ENCODE data around the gene NGFR. TPM values are rescaled to one million over a fixed set of nuclear protein-coding genes. Genes with fewer than 3 reads are reported as not detected.

Gene NGFR
- total and polyA plus RNA-seq, 7 experiments from 2014 or later, result 0.07 to 0.17 (median 0.16) TPM; not detected in 4

- no peaks in the 10 kb centered on the region for H3K36me3 ChIP-seq (ENCODE audit: control insufficient read depth in 2 of 3, insufficient read depth in 3 of 3, low read length in 3 of 3)
- H3K4me3 ChIP-seq (ENCODE audit: low read length), result no peak overlapping the region
- H3K4me1 ChIP-seq (ENCODE audit: control insufficient read depth in 2 of 2, insufficient read depth in 2 of 2, low read length in 2 of 2), result no peaks in the 10 kb centered on the region
- no peaks in the 10 kb centered on the region for H3K36me3 Mint-ChIP-seq
- H3K9me3 ChIP-seq (ENCODE audit: control insufficient read depth in 2 of 3, low read length in 3 of 3), result no peaks in the 10 kb centered on the region
- H3K4me3 Mint-ChIP-seq, result no peak overlapping the region
- peaks cover 0 to 5% (median 0%) of the 10 kb centered on the region in 5 donors for H3K27me3 Mint-ChIP-seq
- peaks cover 0 to 14% (median 6%) of the 10 kb centered on the region in 7 donors for H3K4me1 Mint-ChIP-seq
- H3K27ac Mint-ChIP-seq, result no peak overlapping the region
- ATAC-seq (no peak), DNase-seq (no peak)
- peaks cover 0 to 4% (median 0%) of the 10 kb centered on the region in 11 donors for H3K9me3 Mint-ChIP-seq
- intact Hi-C loops (cut with micrococcal nuclease), result no loop called here
- POLR2A ChIA-PET, result interaction anchor here (0.6 kb wide), 1 partner anchor 300 kb away, joined by 3 read pairs; no protein-coding TSS in a partner anchor
- H3K27ac ChIP-seq (ENCODE audit: low read depth, low read length), result no peak overlapping the region
- H3K27me3 ChIP-seq (ENCODE audit: control insufficient read depth in 2 of 2, insufficient read depth in 2 of 2, low read length in 2 of 2), result no peaks in the 10 kb centered on the region
- CTCF ChIA-PET, result interaction anchor here (0.5 kb wide), 1 partner anchor 88 kb away, joined by 3 read pairs; no protein-coding TSS in a partner anchor
Measured at GRCh38 chr17:49522357-49522890, 27.3 kb downstream of the NGFR start.

- Mint-ChIP-seq H3K36me3 (no peaks in the 10 kb centered on the region), H3K4me3 (no peak overlapping the region), H3K27ac (peak overlapping the region in 2 of 9 donors; percentile 11 to 46), H3K4me1 (peaks cover 0 to 14% (median 7%) of the 10 kb centered on the region in 7 donors), H3K27me3 (peaks cover 0 to 9% (median 0%) of the 10 kb centered on the region in 5 donors), H3K9me3 (peaks cover 0 to 4% (median 0%) of the 10 kb centered on the region in 11 donors)
- Histone ChIP-seq H3K4me1 (ENCODE audit: control insufficient read depth in 2 of 2, insufficient read depth in 2 of 2, low read length in 2 of 2) (no peaks in the 10 kb centered on the region), H3K36me3 (ENCODE audit: control insufficient read depth in 2 of 3, insufficient read depth in 3 of 3, low read length in 3 of 3) (no peaks in the 10 kb centered on the region), H3K4me3 (ENCODE audit: low read length) (no peak overlapping the region), H3K27ac (ENCODE audit: low read depth, low read length) (no peak overlapping the region), H3K27me3 (ENCODE audit: control insufficient read depth in 2 of 2, insufficient read depth in 2 of 2, low read length in 2 of 2) (no peaks in the 10 kb centered on the region), H3K9me3 (ENCODE audit: control insufficient read depth in 2 of 3, low read length in 3 of 3) (no peaks in the 10 kb centered on the region)
- POLR2A ChIA-PET, result no interaction called here
- intact Hi-C loops (cut with micrococcal nuclease), result no loop called here
- DNase-seq (no peak), ATAC-seq (no peak)
- CTCF ChIA-PET, result no interaction called here
Measured at GRCh38 chr17:49523196-49523595, 28.1 kb downstream of the NGFR start.

GRCh38 chr17:49523706-49524472 lies 28.8 kb downstream of the NGFR start:
- Mint-ChIP-seq H3K27ac (peak overlapping the region in 2 of 9 donors; percentile 11 to 46), H3K27me3 (peaks cover 0 to 12% (median 0%) of the 10 kb centered on the region in 5 donors), H3K36me3 (no peaks in the 10 kb centered on the region), H3K4me3 (no peak overlapping the region), H3K9me3 (peaks cover 0 to 2% (median 0%) of the 10 kb centered on the region in 11 donors), H3K4me1 (peaks cover 0 to 14% (median 7%) of the 10 kb centered on the region in 7 donors)
- ATAC-seq, result peak; percentile 31
- H3K27ac ChIP-seq (ENCODE audit: low read depth, low read length), result no peak overlapping the region
- intact Hi-C loops (cut with micrococcal nuclease), result no loop called here
- DNase-seq, result peak in 7 of 9 donors; percentile 17 to 70 (median 40)
- no peaks in the 10 kb centered on the region for H3K9me3 ChIP-seq (ENCODE audit: control insufficient read depth in 2 of 3, low read length in 3 of 3)
- no peaks in the 10 kb centered on the region for H3K27me3 ChIP-seq (ENCODE audit: control insufficient read depth in 2 of 2, insufficient read depth in 2 of 2, low read length in 2 of 2)
- ChIA-PET CTCF (no interaction called here), POLR2A (no interaction called here)
- no peak overlapping the region for H3K4me3 ChIP-seq (ENCODE audit: low read length)
- H3K36me3 ChIP-seq (ENCODE audit: control insufficient read depth in 2 of 3, insufficient read depth in 3 of 3, low read length in 3 of 3), result no peaks in the 10 kb centered on the region
- H3K4me1 ChIP-seq (ENCODE audit: control insufficient read depth in 2 of 2, insufficient read depth in 2 of 2, low read length in 2 of 2), result no peaks in the 10 kb centered on the region

- Histone ChIP-seq H3K27ac (ENCODE audit: low read depth, low read length) (no peak overlapping the region), H3K9me3 (ENCODE audit: control insufficient read depth in 2 of 3, low read length in 3 of 3) (no peaks in the 10 kb centered on the region), H3K27me3 (ENCODE audit: control insufficient read depth in 2 of 2, insufficient read depth in 2 of 2, low read length in 2 of 2) (no peaks in the 10 kb centered on the region), H3K4me1 (ENCODE audit: control insufficient read depth in 2 of 2, insufficient read depth in 2 of 2, low read length in 2 of 2) (no peaks in the 10 kb centered on the region), H3K36me3 (ENCODE audit: control insufficient read depth in 2 of 3, insufficient read depth in 3 of 3, low read length in 3 of 3) (no peaks in the 10 kb centered on the region), H3K4me3 (ENCODE audit: low read length) (no peak overlapping the region)
- ATAC-seq (no peak), DNase-seq (no peak)
- Mint-ChIP-seq H3K27me3 (peaks cover 0 to 16% (median 0%) of the 10 kb centered on the region in 5 donors), H3K36me3 (no peaks in the 10 kb centered on the region), H3K4me1 (peaks cover 0 to 14% (median 7%) of the 10 kb centered on the region in 7 donors), H3K27ac (peak overlapping the region in 1 of 9 donors; percentile 19), H3K9me3 (peaks cover 0 to 2% (median 0%) of the 10 kb centered on the region in 11 donors), H3K4me3 (no peak overlapping the region)
- ChIA-PET CTCF (no interaction called here), POLR2A (no interaction called here)
- intact Hi-C loops (cut with micrococcal nuclease), result no loop called here
Measured at GRCh38 chr17:49524473-49525359, 29.6 kb downstream of the NGFR start.

GRCh38 chr17:49525831-49526741 lies 31.0 kb downstream of the NGFR start:
- Histone ChIP-seq H3K4me1 (ENCODE audit: control insufficient read depth in 2 of 2, insufficient read depth in 2 of 2, low read length in 2 of 2) (no peaks in the 10 kb centered on the region), H3K9me3 (ENCODE audit: control insufficient read depth in 2 of 3, low read length in 3 of 3) (no peaks in the 10 kb centered on the region), H3K27ac (ENCODE audit: low read depth, low read length) (no peak overlapping the region), H3K36me3 (ENCODE audit: control insufficient read depth in 2 of 3, insufficient read depth in 3 of 3, low read length in 3 of 3) (no peaks in the 10 kb centered on the region), H3K4me3 (ENCODE audit: low read length) (no peak overlapping the region), H3K27me3 (ENCODE audit: control insufficient read depth in 2 of 2, insufficient read depth in 2 of 2, low read length in 2 of 2) (no peaks in the 10 kb centered on the region)
- Mint-ChIP-seq H3K4me3 (no peak overlapping the region), H3K27ac (no peak overlapping the region), H3K27me3 (peaks cover 0 to 20% (median 0%) of the 10 kb centered on the region in 5 donors), H3K9me3 (peaks cover 0 to 2% (median 0%) of the 10 kb centered on the region in 11 donors), H3K36me3 (no peaks in the 10 kb centered on the region), H3K4me1 (peaks cover 0 to 14% (median 7%) of the 10 kb centered on the region in 7 donors)
- no peak for ATAC-seq
- ChIA-PET POLR2A (no interaction called here), CTCF (no interaction called here)
- intact Hi-C loops (cut with micrococcal nuclease), result no loop called here
- no peak for DNase-seq
